GM11168 (cell line): ENCODE measurements around the gene NR5A2.

ENCODE experiments used
- in situ Hi-C: fragments of 300-500 bp; cut with MboI; formaldehyde crosslinking; loops from one replicate; pipeline ENCODE4 v1.12.0; 2022; ENCODE audit warnings: low sequenced_read_pairs; ENCODE audit not compliant: unreplicated experiment

The NR5A2 gene

GRCh38 chr1:200226268-200226968 is 198.9 kb downstream of the NR5A2 start:
- in situ Hi-C loops: no loop called here

GRCh38 chr1:200226969-200227303 is 199.4 kb downstream of the NR5A2 start:
- in situ Hi-C loops: no loop called here
